Measurements from ENCODE around the gene SLC36A3.

Gene SLC36A3

DNA sequence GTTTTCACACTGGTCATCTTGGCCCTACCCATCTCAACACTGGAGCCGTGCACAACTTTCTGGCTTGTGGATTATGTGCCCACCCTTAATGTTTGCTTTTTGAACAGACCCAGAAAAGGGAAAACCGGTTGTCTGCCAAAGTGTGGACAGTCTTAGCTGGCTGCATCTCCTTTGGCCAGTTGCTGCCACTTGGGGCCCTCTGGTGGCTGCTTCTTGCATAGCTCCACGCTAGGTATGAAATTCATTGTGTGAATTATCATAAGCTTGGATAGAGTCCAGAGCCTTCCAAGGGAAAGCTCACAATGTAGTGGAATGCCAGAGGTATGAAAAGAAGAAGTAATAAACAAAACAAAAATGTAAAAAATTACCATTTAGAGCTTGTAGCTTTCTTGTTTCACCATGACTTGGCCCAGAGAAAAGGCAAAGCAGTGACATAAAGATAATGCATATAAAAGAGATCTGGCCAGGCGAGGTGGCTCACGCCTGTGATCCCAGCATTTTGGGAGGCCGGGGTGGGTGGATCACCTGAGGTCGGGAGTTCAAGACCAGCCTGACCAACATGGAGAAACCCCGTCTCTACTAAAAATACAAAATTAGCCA is 12.5 kb upstream of the SLC36A3 start:
- Histone ChIP-seq H3K4me3 (replicated peaks; ENCODE audit: insufficient read depth, low read length) (no peak overlapping the region), H3K27me3 (ENCODE audit: insufficient read depth, poor library complexity, severe bottlenecking) (no peaks in the 10 kb centered on the region), H3K27ac (replicated peaks) (no peak overlapping the region)
- peak; percentile 17 to 74 for DNase-seq (ENCODE audit: low read depth in 1 of 2, low spot score in 1 of 2)
- TF ChIP-seq POLR2AphosphoS5 (IDR thresholded peaks at IDR 0.05; ENCODE audit: low read depth) (no peak), GABPA (IDR thresholded peaks at IDR 0.05; ENCODE audit: low read depth) (no peak), CTCF (IDR thresholded peaks at IDR 0.05; ENCODE audit: insufficient read depth, low read length) (peak; percentile 82)

DNA sequence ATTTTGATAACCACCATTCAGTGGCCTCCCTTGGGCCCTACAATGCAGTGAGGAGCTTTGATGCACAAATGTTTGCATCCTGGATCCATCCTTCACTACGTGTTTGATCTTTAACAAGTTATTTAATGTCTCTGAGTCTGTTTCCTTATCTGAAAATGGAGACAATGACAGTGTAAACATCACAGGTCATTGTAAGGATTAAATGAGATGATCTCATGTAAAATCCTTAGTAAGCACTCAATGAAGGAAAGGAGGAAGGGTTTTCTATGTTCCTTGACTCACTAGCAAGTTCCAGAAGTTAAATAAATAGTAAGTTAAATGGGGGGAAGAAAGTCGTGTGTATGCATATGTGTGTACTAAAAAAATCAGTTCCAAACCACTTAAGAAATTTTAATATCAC is 9.8 kb upstream of the SLC36A3 start:
- no peak overlapping the region for H3K27ac ChIP-seq (replicated peaks)
- H3K4me3 ChIP-seq (replicated peaks; ENCODE audit: insufficient read depth, low read length), result no peak overlapping the region
- TF ChIP-seq POLR2AphosphoS5 (IDR thresholded peaks at IDR 0.05; ENCODE audit: low read depth) (no peak), SPI1 (IDR thresholded peaks at IDR 0.05; ENCODE audit: borderline replicate concordance, low read depth) (no peak), GABPA (IDR thresholded peaks at IDR 0.05; ENCODE audit: low read depth) (no peak), CTCF (IDR thresholded peaks at IDR 0.05; ENCODE audit: insufficient read depth, low read length) (no peak)
- TF ChIP-seq, protein P1, sequence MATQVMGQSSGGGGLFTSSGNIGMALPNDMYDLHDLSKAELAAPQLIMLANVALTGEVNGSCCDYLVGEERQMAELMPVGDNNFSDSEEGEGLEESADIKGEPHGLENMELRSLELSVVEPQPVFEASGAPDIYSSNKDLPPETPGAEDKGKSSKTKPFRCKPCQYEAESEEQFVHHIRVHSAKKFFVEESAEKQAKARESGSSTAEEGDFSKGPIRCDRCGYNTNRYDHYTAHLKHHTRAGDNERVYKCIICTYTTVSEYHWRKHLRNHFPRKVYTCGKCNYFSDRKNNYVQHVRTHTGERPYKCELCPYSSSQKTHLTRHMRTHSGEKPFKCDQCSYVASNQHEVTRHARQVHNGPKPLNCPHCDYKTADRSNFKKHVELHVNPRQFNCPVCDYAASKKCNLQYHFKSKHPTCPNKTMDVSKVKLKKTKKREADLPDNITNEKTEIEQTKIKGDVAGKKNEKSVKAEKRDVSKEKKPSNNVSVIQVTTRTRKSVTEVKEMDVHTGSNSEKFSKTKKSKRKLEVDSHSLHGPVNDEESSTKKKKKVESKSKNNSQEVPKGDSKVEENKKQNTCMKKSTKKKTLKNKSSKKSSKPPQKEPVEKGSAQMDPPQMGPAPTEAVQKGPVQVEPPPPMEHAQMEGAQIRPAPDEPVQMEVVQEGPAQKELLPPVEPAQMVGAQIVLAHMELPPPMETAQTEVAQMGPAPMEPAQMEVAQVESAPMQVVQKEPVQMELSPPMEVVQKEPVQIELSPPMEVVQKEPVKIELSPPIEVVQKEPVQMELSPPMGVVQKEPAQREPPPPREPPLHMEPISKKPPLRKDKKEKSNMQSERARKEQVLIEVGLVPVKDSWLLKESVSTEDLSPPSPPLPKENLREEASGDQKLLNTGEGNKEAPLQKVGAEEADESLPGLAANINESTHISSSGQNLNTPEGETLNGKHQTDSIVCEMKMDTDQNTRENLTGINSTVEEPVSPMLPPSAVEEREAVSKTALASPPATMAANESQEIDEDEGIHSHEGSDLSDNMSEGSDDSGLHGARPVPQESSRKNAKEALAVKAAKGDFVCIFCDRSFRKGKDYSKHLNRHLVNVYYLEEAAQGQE (IDR thresholded peaks at IDR 0.05; ENCODE audit: insufficient replicate concordance, low read depth), result no peak
- no peaks in the 10 kb centered on the region for H3K27me3 ChIP-seq (ENCODE audit: insufficient read depth, poor library complexity, severe bottlenecking)
- DNase-seq (ENCODE audit: low read depth in 1 of 2, low spot score in 1 of 2), result no peak

DNA sequence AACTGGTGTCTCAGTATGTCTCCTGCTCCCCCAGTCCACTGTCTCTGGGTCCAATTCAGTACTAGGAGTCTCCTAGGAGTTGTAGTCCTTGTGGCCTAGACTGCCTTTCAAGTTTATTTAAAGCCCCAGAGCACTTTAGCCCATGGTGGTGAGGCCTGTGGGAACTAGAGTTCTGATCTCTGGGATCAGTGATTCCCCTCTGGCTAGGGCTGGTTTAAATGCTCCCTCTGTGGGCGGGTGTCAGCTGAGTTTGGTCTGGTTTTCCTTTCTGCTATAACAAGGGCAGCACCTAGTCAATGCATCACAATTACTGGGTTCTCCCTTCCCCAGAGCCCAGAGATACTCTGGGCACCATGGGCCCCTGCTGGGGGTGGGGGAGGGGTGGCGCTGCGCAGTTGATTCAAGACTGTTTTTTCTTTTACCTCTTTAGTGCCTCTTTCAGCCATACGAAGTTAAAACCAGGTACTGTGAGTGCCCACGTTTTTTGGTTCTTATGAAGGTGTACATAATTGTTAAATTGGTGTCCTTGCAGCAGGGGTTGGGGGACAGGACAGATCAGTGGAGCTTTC is 9.3 kb upstream of the SLC36A3 start:
- DNase-seq (ENCODE audit: low read depth in 1 of 2, low spot score in 1 of 2), result no peak
- H3K27me3 ChIP-seq (ENCODE audit: insufficient read depth, poor library complexity, severe bottlenecking), result no peaks in the 10 kb centered on the region
- H3K27ac ChIP-seq (replicated peaks), result no peak overlapping the region
- no peak overlapping the region for H3K4me3 ChIP-seq (replicated peaks; ENCODE audit: insufficient read depth, low read length)
- TF ChIP-seq CTCF (IDR thresholded peaks at IDR 0.05; ENCODE audit: insufficient read depth, low read length), result no peak
- TF ChIP-seq GABPA (IDR thresholded peaks at IDR 0.05; ENCODE audit: low read depth), result no peak
- TF ChIP-seq POLR2AphosphoS5 (IDR thresholded peaks at IDR 0.05; ENCODE audit: low read depth), result no peak
- no peak for TF ChIP-seq SPI1 (IDR thresholded peaks at IDR 0.05; ENCODE audit: borderline replicate concordance, low read depth)
- TF ChIP-seq, protein P1 (IDR thresholded peaks at IDR 0.05; ENCODE audit: insufficient replicate concordance, low read depth), result no peak

DNA sequence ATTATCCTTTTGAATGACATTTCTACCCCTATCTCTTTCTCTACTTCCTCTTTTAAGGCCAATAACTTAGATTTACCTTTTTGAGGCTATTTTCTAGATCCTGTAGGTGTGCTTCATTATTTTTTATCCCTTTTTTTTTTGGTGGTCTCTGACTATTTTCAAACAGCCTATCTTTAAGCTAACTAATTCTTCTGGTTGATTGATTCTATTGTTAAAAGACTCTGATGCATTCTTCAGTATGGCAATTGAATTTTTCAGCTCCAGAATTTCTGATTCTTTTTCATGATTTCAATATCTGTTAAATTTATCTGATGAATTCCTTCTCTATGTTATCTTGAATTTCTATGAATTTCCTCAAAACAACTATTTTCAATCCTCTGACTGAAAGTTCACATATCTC is 7.4 kb upstream of the SLC36A3 start:
- no peak for DNase-seq (ENCODE audit: low read depth in 1 of 2, low spot score in 1 of 2)
- Histone ChIP-seq H3K27me3 (ENCODE audit: insufficient read depth, poor library complexity, severe bottlenecking) (no peaks in the 10 kb centered on the region), H3K4me3 (replicated peaks; ENCODE audit: insufficient read depth, low read length) (no peak overlapping the region), H3K27ac (replicated peaks) (no peak overlapping the region)
- TF ChIP-seq POLR2AphosphoS5 (IDR thresholded peaks at IDR 0.05; ENCODE audit: low read depth), result no peak
- TF ChIP-seq CTCF (IDR thresholded peaks at IDR 0.05; ENCODE audit: insufficient read depth, low read length), result no peak
- no peak for TF ChIP-seq GABPA (IDR thresholded peaks at IDR 0.05; ENCODE audit: low read depth)
- TF ChIP-seq SPI1 (IDR thresholded peaks at IDR 0.05; ENCODE audit: borderline replicate concordance, low read depth), result no peak
- TF ChIP-seq, protein P1 (IDR thresholded peaks at IDR 0.05; ENCODE audit: insufficient replicate concordance, low read depth), result no peak

All from HL-60 (cell line).